CD4-positive, alpha-beta T cell treated with Interleukin-15 for 1 hour (primary cell): ENCODE measurements around the gene CCDC32.

Experiments used
- DNase-seq: peaks from one replicate; pipeline ENCODE4 v3.0.0-alpha.2; 2020

The CCDC32 gene

GRCh38 chr15:40511472-40512133, 53.2 kb downstream of the CCDC32 start:
- DNase-seq: no peak

DNA sequence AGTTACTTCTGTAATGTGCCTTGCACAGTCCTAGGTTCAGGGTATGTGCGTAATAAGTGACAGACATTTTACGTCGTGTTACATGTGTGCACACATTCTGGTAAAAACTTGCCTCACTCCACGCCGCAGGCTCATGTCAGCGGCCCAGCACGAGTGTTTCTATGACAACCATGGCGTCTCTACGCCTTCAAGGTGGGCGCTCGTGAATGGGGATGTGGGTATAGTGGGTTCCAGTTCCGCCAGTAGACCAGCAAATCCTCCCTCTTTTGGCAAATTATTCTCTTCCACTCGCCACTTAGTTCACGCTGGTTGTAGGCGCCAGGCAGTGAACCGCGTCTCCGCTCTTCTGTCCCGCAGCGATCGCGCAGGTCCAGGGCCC, 53.8 kb downstream of the CCDC32 start:
- DNase-seq: peak; percentile 43

- no peak for DNase-seq
Observed at GRCh38 chr15:40510201-40510600, 54.6 kb downstream of the CCDC32 start.

DNA sequence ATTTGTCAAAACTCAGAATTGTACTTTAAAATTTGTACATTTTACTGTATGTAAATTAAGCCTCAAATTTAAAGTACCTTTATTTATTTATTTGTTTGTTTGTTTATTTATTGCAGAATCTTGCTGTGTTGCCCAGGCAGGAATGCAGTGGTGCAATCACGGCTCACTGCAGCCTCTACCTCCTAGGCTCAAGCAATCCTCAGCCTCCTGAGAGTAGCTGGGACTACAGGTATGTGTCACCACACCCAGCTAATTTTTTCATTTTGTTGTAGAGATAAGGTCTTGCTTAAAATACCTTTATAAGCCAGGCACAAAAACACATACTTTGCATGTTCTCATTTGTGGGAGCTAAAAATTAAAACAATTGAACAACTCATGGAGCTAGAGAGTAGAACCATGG, 56.6 kb downstream of the CCDC32 start:
- DNase-seq: no peak

DNA sequence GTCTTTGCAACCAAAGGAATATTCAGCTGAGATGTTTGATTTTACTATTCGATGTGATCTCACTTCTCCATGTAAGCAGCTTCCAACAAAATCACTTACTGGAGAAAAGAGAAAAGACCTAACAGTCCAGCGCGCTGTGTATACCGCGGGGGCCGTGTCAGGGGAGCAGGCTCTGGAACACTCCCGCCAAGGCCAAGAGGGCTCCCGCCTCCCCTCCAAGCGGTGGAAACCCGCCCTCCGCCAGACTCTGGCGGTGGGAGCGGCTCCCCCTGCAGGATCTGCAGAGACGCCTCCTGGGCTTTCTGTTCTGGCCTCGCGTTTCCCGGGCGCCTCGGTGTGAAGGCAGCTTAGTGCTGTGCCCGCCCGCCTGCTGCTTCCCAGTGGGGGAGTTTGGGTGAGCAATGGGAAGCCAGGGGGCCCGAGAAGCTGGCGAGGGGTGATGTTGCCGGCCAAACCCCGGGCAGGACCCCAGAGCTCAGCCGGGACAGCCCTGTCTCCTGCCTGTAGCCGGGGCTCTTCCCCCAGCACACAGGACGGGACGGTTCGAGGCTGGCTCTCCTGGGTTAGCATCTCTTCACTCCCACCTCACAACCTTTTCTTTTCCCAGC, 57.8 kb downstream of the CCDC32 start:
- peak; percentile 56 for DNase-seq
